Measurements from ENCODE around the gene PFKFB1.
A peak's percentile ranks its signal among the peaks of the same experiment; 100 is the strongest.

PFKFB1 gene

GRCh38 chrX:54994099-54994498 lies at the start of gene PFKFB1:
Gene PFKFB1 (minus strand): TSS chrX:54994188. CDS start chrX:54994007, 181 bp downstream.
- no peak for DNase-seq (ENCODE audit: low read depth)

GRCh38 chrX:55041514-55041913 lies 47.5 kb upstream of the PFKFB1 start:
- DNase-seq (ENCODE audit: low read depth) = no peak

GRCh38 chrX:55039471-55039870 lies 45.5 kb upstream of the PFKFB1 start:
- DNase-seq (ENCODE audit: low read depth) = no peak

GRCh38 chrX:55033429-55033828 lies 39.4 kb upstream of the PFKFB1 start:
- no peak for DNase-seq (ENCODE audit: low read depth)

GRCh38 chrX:55030271-55031205 lies 36.5 kb upstream of the PFKFB1 start, which contains the start of gene ALAS2:
Gene ALAS2 (minus strand): TSS chrX:55030977. CDS start chrX:55026000, 4,977 bp downstream.
- DNase-seq (ENCODE audit: low read depth) = no peak

GRCh38 chrX:55029291-55029690 lies 35.3 kb upstream of the PFKFB1 start:
- DNase-seq (ENCODE audit: low read depth) = no peak

- DNase-seq (ENCODE audit: low read depth) = no peak
Observed at GRCh38 chrX:55028611-55029010, 34.6 kb upstream of the PFKFB1 start.

- DNase-seq (ENCODE audit: low read depth) = no peak
Observed at GRCh38 chrX:55028040-55028439, 34.1 kb upstream of the PFKFB1 start.

GRCh38 chrX:55026840-55027239 lies 32.9 kb upstream of the PFKFB1 start:
- DNase-seq (ENCODE audit: low read depth) = no peak

- DNase-seq (ENCODE audit: low read depth) = no peak
Observed at GRCh38 chrX:55026143-55026542, 32.2 kb upstream of the PFKFB1 start.

GRCh38 chrX:55014897-55015299 lies 20.9 kb upstream of the PFKFB1 start:
- DNase-seq (ENCODE audit: low read depth) = no peak

GRCh38 chrX:55011294-55011693 lies 17.3 kb upstream of the PFKFB1 start:
- DNase-seq (ENCODE audit: low read depth) = no peak

- no peak for DNase-seq (ENCODE audit: low read depth)
Observed at GRCh38 chrX:55008571-55009358, 14.8 kb upstream of the PFKFB1 start.

GRCh38 chrX:55007656-55008055 lies 13.7 kb upstream of the PFKFB1 start:
- DNase-seq (ENCODE audit: low read depth) = no peak

- no peak for DNase-seq (ENCODE audit: low read depth)
Observed at GRCh38 chrX:55006827-55007621, 13.0 kb upstream of the PFKFB1 start.

- DNase-seq (ENCODE audit: low read depth) = no peak
Observed at GRCh38 chrX:55005256-55005655, 11.3 kb upstream of the PFKFB1 start.

- no peak for DNase-seq (ENCODE audit: low read depth)
Observed at GRCh38 chrX:55004231-55004630, 10.2 kb upstream of the PFKFB1 start.

- DNase-seq (ENCODE audit: low read depth) = peak; percentile 52
Observed at GRCh38 chrX:54999717-55000598, 6.0 kb upstream of the PFKFB1 start, which contains the start of gene APEX2. Gene APEX2 (plus strand): TSS chrX:55000363. CDS start chrX:55000423, 60 bp downstream.

- no peak for DNase-seq (ENCODE audit: low read depth)
Observed at GRCh38 chrX:54995621-54996020, 1.6 kb upstream of the PFKFB1 start.

GRCh38 chrX:54994668-54995351 lies 822 bp upstream of the PFKFB1 start:
- no peak for DNase-seq (ENCODE audit: low read depth)

All from stimulated activated CD8-positive, alpha-beta memory T cell treated with anti-CD3 and anti-CD28 coated beads, Interleukin-15, amount 100 ng/mL, for 24 hours (primary cell).